Middle frontal gyrus (tissue), 1 donor: ENCODE results near the gene SLAMF6.
"Not testable (repeated sequence)": the region's sequence is repeated elsewhere in the genome, so short reads cannot be mapped to it uniquely, and the experiment has no call there.

Source experiments
- DNase-seq: peaks from one replicate; pipeline ENCODE4 v3.0.0-alpha.2; 2015; ENCODE audit warnings: low spot score; ENCODE audit errors: extremely low spot score

The SLAMF6 gene

DNA sequence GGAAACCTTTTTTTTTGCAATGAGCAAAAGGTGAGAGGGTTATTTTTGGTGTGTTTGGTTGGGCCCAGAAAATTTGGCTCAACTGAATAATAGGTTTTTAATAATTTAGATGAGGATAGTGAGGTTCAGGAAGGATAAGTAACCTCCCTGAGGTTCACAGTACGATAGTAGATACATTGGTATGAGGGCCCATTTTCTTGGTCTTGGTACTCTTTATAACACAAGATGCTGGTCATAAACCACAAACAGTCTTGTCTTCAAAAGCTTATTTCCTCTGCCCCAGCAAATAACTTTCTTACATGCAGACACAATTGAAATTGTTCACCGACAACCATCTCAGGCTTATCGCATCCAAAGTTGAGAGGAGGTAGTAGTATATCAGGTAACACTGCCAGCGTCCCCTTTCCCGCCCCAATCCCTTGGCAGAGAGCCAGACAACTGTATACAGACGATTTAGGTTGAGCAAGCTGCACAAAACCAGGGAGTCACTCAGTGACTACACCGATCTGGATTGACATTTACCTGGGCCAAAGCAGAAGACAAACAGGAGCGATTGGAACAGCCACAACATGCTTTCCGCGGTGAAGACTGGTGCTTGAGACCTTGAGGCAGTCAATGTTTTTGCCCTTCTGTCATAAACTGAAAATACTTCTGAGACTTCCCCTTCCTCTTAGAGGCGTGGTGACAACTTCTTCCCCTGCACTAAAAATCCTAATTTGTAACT, at the start of gene SLAMF6:
Gene SLAMF6, minus strand, starts transcription at position 634 of the 724 bp plus-strand sequence. Its CDS starts 63 bp downstream, at position 571.
- no peak for DNase-seq

DNA sequence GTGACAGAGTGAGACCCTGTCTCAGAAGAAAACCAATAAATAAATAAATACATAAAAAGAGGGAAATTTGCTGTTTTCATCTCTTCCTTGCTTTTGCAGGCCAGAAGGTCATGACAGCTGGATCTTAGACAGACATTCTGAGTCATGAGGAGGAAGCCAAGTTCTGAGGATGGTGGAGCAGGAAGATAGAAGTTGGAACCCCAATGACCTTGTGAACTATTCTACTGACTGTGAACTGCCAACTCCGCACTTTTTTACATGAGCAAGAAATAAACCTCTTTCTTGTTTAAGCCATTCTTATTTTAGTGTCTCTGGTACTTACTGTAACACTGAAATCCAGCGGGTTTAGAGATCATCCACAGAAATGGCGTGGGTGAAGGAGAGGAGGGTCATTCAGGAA, 47.8 kb upstream of the SLAMF6 start:
- no peak for DNase-seq

DNA sequence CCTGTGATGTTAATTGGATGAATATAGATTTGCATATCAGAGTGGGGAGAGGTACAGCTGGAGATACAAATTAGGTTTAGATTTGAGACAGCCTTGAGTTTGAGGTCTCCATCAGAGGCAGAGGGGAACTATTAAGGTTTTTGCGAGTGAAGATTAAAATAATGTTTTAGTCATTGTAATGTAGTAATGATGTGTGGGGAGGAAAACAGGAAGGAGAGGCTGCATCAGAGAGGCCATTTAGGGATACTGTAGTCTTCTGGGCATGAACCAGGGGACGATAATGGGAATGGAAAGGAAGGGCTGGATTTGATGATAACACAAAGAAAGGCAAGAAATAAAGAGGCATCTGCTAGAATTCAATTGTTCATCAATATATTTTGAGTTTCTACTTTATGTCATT, 46.8 kb upstream of the SLAMF6 start:
- no peak for DNase-seq

DNA sequence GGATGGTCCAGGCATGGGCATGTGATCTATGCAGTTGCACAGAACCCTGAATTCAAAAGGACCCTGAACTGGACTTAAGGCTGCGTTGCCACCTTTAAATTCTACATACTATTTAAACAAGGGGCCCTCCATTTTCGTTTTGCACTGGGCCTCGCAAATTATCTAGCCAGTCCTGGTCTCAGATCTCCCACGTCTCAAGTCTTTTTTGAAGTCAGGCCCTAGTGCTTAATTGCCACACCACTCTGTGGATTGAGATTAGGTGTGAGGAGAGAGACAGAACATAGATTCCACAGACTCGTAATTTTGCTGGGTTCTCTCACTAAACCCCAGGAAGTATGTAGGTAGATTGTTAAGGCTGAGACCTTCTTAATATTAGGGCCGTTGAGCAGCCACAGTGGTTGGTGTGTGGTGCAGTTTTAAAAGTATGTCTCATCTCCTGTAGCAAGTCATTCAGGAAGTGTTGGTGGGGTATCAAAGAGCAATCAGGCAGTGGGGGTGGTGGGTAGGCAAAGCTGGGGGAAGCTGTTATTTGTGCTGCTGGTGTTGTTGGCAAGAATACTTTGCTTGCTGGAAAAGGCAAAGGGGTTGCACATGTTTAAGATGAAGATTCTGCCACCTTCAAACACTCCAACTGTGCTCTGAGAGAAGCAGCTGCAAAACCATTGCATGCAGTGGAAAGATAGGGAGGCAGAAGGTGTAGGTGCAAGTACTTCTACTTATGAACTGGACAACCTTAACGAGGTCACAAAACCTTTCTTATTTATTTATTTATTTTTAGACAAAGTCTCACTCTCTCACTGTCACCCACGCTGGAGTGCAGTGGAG, 45.0 kb upstream of the SLAMF6 start:
- DNase-seq: no peak

DNA sequence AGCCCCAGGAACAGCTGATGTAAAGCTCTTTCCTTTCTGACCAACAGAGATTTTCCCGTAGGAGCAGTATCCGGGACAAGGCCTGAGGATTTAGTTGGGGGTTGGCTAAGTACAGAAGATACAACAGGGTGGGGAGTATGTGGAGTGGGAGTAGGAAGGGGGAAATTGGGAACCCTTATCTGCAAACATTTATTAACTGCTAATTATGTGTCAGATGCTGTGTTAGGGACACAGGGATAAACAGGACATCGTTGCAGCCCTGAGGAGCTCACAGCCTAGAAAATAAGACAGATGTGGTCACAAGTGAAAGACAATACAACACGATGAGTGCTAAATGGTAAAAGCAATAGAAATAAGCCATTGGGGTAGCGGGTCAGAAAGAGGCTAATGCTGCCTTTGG, 44.3 kb upstream of the SLAMF6 start:
- no peak for DNase-seq

DNA sequence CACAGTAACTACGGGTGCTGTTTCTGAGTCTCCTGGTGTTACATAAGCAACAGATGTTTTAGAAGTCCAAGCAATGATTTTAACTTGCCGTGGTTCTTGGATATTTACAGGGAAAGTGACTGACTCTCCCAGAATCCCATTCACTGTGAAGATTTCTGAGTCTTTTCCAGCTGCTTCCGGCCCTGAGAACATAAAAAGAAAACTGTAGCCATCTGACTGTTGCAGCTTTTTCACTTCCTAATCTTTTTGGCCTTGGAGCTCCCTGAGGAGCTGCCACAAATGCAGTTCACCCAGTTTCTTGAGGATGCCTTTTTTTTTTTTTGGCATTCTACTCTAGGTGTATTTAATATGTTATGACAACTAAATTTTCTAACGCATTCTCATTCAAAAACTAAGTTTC, 42.5 kb upstream of the SLAMF6 start:
- no peak for DNase-seq

DNA sequence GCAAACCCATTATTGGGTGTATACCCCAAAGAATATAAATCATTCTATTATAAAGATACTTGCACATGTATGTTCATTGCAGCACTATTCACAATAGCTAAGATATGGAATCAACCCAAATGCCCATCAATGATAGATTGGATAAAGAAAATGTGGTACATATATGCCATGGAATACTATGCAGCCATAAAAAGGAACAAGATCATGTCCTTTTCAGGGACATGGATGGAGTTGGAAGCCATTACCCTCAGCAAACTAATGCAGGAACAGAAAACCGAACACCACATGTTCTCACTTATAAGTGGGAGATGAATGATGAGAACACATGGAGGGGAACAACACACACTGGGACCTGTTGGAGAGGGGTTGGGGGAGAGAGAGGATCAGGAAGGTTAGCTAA, 40.2 kb upstream of the SLAMF6 start:
- DNase-seq: not testable (repeated sequence)

DNA sequence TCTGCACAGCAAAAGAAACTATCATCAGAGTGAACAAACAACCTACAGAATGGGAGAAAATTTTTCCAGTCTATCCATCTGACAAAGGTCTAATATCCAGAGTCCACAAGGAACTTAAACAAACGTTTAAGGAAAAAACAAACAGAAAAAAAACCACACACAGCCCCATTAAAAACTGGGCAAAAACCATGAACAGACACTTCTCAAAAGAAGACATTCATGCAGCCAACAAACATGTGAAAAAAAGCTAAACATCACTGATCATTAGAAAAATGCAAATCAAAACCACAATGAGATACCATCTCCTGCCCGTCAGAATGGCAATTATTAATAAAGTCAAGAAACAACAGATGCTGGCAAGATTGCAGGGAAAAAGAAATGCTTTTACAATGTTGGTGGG, 39.7 kb upstream of the SLAMF6 start:
- DNase-seq: not testable (repeated sequence)

DNA sequence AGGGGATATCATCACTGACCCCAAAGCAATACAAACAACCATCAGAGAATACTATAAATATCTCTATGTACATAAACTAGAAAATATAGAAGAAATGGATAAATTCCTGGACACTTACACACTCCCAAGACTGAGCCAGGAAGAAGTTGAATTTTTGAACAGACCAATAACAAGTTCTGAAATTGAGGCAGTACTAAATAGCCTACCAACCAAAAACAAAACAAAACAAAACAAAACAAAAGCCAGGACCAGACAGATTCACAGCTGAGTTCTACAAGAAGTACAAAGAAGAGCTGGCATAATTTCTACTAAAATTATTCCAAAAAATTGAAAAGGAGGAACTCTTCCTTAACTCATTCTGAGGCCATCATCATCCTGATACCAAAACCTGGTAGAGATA, 37.8 kb upstream of the SLAMF6 start:
- no peak for DNase-seq

DNA sequence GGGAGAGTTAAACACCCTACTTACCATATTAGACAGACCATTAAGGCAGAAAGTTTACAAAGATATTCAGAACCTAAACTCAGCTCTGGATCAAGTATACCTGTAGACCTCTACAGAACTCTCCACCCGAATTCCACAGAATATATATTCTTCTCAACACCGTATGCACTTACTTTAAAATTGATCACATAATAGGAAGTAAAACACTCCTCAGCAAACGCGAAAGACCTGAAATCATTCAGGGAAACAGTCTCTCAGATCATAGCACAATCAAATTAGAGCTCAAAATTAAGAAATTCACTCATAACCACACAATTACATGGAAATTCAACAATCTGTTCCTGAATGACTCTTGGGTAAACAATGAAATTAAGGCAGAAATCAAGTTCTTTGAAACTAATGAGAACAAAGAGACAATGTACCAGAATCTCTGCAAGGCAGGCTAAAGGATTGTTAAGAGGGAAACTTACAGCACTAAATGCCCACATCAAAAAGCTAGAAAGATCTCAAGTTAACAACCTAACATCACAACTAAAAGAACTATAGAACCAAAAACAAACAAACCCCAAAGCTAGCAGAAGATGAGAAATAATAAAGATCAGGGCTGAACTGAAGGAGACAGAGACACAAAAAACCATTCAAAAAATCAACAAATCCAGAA, 37.1 kb upstream of the SLAMF6 start:
- DNase-seq: no peak

DNA sequence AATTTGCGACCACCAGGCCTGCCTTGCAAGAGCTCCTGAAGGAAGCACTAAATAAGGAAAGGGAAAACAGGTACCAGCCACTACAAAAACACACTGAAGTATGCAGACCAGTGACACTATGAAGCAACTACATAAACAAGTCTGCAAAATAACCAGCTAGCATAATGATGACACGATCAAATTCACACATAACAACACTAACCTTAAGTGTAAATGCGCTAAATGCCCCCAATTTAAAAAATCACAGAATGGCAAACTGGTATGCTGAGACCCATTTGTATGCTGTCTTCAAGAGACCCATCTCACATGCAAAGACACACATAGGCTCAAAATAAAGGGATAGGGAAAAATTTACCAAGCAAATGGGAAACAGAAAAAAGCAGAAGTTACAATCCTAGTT, 36.4 kb upstream of the SLAMF6 start:
- not testable (repeated sequence) for DNase-seq

DNA sequence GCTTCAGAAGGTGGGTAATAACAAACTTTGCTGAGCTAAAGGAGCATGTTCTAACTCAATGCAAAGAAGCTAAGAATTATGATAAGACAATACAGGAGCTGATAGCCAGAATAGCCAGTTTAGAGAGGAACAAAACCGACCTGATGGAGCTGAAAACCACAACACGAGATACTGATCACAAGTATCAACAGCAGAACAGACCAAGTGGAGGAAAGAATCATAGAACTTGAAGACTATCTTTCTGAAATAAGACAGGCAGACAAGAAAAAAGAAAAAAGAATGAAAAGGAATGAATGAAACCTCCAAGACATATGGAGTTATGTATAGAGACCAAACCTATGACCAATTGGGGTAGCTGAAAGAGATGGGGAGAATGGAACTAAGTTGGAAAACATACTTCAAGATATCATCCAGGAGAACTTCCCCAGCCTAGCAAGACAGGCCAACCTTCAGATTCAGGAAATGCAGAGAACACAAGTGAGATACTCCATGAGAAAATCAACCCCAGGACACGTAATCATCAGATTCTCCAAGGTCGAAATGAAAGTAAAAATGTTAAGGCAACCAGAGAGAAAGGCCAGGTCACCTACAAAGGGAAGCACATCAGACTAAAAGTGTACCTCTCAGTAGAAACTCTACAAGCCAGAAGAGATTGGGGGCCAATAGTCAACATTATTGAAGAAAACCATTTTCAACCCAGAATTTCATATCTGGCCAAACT, 35.8 kb upstream of the SLAMF6 start:
- DNase-seq: no peak

DNA sequence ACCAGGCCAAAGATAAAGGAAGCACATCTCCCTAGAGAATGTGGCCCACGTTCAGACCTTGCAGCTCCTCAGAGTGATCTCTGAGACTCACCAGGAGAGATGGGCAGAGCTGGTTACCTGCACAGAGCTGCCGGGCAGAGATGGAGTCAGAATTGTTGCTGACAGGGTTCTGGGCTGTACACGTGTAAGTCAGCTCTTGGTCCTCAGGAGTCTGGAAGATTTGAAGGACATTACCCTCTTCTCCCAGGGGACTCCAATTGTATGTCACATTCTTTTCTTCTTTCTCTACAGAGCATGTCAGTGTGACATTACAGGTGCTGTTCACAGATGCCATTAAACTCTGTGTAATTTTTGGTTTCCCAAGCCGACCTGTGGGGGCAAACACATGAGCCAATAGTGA, 30.7 kb upstream of the SLAMF6 start:
- DNase-seq: no peak

DNA sequence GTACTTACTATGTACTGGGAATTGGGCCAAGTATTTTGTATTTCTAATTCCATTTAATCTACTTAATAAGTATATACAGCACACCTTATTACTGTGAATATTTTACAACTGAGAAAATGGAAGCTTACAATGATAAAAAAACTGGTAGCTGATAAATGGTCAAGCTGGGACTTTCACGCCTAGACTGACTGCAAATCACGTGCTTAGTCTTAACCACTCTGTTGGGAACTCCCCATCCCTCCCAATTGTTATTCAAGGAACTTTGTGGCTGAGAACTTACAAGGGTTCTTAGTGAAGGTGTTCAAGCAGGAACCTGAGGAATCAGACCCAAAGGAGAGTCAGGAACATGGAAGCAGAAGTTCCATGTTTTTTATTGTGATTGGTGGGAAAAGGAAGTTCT, 29.4 kb upstream of the SLAMF6 start:
- DNase-seq: no peak

DNA sequence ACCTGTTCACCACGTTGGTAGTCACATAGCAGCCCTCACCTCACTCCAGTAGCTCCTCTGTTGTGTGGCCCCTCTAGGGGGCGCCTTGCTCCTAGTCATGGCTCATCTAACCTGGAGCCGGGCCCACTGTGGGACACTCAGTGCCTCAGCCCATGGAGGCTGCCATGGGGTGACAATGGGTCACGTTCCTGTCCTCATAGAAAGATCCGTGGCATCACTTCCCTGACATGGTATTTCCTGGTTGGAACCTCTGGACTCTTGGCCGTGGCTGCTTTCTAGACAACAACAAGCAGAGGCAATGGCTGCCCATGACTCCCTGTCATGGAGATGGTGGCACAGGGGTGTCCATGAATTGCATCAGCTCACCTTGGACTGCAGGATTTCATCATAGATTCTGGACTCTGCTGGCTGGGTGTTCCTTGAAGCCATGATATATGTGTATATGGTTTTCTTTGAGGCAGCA, 27.5 kb upstream of the SLAMF6 start:
- DNase-seq: no peak

DNA sequence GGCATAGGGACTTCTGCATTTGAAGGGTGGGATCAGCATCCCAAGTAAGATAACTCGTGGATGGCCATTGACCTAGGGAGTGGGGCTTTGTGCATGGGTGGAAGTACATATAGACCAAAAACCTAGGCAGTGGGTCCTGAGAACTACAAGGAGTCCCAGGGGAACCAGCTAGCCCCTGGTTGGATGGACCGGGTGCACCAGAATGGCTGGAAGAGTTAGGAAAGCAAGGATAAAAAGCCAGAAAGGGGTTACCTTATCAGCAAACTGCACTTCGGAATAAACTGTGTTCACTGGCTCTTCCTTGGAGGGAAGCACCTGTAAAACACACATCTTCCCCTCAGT, 26.6 kb upstream of the SLAMF6 start:
- DNase-seq: no peak

DNA sequence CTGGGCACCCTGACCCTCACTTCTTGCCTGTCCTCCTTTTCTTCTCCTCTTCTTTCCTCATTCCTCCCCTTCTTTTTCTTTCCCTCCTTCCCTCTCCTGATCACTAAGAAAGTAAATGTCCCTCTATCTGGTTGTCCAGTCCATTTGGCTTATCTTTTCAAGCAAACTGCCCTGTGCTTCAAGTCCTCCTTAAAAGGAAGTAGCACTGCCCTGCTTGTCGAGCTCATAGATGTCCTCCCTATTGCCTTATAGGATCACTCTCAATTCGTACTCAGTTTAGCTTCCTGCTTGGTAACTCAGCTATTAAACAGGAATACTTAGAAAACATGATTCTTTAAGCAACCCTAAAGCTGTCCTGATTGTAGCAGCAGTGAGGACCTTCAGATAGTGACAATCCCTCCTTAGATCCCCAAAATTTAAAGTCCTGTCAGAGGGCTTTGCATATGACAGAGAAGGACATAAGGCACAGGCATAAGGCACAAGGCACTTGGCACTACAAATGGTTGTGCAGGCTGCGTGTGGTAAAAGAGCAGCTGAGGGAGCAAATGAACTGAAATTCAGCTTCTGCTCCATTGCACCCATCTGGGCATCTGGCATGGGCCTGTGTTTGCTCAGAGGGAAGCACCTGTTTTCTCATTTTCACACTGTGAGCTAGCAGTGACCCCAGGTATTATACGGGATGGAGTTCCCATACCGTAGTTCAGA, 26.1 kb upstream of the SLAMF6 start:
- DNase-seq: no peak

DNA sequence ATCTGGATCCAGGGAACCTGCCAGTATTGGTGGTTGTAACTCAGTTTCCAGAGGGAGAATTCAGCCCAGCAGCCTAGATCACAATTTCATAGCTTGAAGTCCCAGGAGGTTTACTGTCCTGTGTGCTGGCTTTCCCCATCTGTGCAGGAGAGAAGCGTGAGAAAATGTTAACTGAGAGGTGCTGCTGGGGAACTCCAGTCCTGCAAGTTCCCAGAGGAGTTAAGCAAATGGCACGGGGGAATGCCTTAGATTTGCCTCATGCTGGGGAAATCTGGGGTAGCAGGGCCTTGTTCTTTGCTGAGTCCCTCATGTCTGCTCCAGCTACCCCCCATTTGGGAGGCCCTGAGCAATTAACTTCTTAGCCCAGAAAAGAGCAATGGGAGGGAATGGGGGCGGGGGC, 25.1 kb upstream of the SLAMF6 start:
- no peak for DNase-seq

DNA sequence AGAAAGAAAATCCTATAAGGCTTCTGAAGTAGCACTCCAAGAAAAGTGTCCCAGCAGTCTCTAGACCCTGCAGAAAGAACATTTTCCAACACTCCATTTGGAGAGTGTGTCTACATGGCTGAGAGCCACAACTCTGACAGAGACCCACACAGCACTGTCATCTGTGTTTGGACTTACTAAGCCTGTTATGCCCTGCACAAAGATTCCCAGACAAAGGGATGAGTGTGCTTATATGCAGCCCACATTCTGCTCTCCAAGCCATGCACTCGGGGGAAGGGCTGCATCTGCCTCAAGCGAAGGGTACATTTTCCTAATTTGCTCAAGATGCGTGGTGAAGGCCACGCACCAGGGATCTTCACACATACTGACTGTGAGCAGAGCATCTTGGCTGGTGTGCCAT, 24.4 kb upstream of the SLAMF6 start:
- no peak for DNase-seq

DNA sequence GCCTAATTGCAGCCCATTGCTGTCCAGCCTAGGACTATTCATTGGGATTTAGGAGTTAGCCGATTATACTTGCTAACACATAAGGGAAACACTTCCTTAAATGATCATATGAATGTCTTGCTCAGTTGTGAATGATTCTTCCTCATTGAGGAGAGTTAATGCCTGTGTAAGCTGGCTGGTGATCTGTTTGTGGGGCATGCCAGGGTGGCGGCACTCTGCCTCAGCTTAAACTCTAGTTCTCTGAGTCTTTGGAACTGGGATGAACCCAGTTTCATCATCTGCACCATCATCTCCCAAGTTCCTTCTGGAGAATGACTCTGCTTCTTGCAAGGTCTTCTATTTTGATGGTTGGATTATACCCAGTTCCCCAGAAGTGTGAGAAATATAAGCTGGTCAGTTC, 23.9 kb upstream of the SLAMF6 start:
- no peak for DNase-seq

DNA sequence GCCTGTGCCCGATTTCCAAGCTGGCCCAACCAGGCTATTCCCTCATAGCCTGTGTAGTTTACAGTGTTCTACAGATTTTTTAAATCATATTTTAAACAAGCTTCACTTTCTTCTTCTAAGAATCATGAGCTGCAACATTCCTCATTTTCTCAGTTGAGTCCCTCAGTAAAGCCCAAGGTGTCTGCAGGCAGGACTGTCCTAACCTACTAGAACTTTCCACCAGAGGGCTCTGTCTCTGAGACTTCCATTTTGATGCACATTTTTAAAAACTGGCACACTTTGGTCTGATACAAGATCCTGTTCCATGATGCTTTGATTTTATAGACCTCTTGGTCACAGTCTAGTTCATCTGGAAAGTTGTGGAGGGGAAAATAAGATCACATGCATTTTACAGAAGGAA, 21.6 kb upstream of the SLAMF6 start:
- no peak for DNase-seq
